ENCODE measurements around the gene HSPBP1.
"Not testable (repeated sequence)": the region's sequence is repeated elsewhere in the genome, so short reads cannot be mapped to it uniquely, and the experiment has no call there.

Gene HSPBP1, protein sequence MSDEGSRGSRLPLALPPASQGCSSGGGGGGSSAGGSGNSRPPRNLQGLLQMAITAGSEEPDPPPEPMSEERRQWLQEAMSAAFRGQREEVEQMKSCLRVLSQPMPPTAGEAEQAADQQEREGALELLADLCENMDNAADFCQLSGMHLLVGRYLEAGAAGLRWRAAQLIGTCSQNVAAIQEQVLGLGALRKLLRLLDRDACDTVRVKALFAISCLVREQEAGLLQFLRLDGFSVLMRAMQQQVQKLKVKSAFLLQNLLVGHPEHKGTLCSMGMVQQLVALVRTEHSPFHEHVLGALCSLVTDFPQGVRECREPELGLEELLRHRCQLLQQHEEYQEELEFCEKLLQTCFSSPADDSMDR

DNA sequence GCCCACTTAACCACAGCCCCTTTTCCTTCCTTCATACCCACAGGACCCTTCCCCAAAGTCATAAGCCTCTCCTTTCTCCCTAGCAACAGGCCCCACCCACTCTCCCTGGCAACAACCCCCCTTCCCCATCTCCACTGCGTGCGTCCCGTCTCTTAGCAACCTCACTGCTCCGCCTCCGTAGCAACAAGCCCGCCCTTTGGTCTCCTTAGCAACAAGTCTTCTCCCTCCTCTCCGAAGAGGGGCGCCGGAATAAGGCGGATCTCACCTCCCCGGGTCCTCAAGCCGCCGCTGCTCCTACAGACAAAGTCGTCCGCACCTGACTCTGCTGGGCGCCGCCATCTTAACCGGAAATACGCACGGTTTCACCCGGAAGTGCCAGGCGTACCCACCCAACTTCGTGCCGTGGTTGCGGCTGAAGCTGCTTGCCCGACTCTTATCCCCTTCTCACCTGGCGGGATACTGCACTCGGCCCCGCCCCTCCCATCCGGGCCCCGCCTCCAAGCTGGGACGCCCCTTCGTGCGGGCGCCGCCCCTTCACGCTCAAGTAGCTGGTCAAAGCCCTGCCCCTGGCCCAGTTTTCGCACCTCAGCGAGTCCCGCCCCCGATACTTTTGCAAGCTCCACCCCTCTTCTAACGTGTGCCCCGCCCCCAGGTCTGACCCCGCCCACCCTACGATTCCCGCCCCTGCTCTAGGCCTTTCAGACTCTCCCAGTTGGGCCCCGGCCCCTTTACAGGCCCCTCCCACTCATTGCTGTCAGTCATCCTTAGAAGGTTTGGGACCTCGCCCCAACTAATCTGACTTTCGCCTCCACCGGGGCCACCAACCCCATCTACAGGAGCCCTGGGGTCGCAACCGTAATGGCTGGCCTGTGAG is at the start of gene HSPBP1:
Gene HSPBP1, minus strand, starts transcription at position 341 of the 874 bp plus-strand sequence. CDS start 502 bp downstream, outside the sequence.
- Mint-ChIP-seq H3K36me3 (peaks cover 8% of the 10 kb centered on the region), H3K27ac (peak within 1 kb of the TSS; percentile 93), H3K4me1 (peaks cover 46% of the 10 kb centered on the region), H3K27me3 (peaks cover 19% of the 10 kb centered on the region), H3K4me3 (peak within 1 kb of the TSS; percentile 97), H3K9me3 (no peaks in the 10 kb centered on the region)
- CTCF ChIA-PET, result interaction anchor here (0.8 to 1.9 kb wide), 5 partner anchors 9 to 26 kb away, joined by 3 to 9 read pairs (median 5); partner anchors contain the start of gene PPP6R1
- DNase-seq, result peak; percentile 96

DNA sequence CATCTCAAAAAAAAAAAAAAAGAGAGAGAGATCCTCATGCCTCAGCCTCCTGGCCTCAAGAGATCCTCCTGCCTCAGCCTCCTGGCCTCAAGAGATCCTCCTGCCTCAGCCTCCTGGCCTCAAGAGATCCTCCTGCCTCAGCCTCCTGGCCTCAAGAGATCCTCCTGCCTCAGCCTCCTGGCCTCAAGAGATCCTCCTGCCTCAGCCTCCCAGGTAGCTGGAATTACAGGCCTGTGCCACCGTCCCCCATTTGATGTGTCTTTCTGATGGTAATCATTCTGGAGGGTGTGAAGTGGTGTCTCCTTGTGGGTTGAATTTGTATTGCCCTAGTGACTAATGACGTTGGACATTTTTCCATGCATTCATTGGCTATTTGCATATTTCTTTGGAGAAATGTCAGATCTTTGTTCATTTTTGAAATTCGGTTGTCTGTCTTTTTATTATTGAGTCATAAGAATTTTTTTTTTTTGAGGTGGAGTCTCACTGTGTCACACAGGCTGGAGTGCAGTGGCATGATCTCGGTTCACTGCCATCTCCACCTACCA is 48.9 kb upstream of the HSPBP1 start:
- not testable (repeated sequence) for H3K36me3 Mint-ChIP-seq, H3K4me3 Mint-ChIP-seq, DNase-seq, H3K9me3 Mint-ChIP-seq, H3K27ac Mint-ChIP-seq, H3K4me1 Mint-ChIP-seq
- CTCF ChIA-PET, result interaction anchor here (1.1 kb wide), 1 partner anchor 27 kb away, joined by 3 read pairs; no protein-coding TSS in a partner anchor
- H3K27me3 Mint-ChIP-seq, result peaks cover 40% of the 10 kb centered on the region

DNA sequence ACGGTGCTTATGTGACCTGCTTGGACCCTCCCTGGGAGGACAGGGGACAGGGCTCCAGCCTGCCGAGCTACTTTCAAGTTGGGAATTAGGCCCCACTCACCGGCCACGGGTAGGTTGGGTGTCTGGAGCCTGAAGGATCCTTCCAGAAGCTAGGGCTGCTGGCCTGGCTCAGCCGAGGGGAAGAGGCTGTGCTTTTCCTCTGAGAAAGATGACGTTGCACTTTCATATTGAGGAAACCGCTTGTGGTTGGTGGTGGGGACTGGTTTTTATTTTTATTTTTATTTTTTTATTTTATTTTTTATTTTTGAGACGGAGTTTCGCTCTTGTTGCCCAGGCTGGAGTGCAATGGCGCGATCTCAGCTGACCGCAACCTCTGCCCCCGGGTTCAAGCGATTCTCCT is 45.3 kb upstream of the HSPBP1 start, which contains the start of gene TMEM150B:
Gene TMEM150B, minus strand, starts transcription at position 170 of the 400 bp plus-strand sequence. CDS start 4,305 bp downstream, outside the sequence.
- Mint-ChIP-seq H3K27me3 (peaks cover 55% of the 10 kb centered on the region), H3K36me3 (no peaks in the 10 kb centered on the region), H3K27ac (no peak within 1 kb of the TSS), H3K4me3 (no peak within 1 kb of the TSS), H3K4me1 (peaks cover 11% of the 10 kb centered on the region), H3K9me3 (no peaks in the 10 kb centered on the region)
- DNase-seq, result no peak
- CTCF ChIA-PET, result no interaction called here

DNA sequence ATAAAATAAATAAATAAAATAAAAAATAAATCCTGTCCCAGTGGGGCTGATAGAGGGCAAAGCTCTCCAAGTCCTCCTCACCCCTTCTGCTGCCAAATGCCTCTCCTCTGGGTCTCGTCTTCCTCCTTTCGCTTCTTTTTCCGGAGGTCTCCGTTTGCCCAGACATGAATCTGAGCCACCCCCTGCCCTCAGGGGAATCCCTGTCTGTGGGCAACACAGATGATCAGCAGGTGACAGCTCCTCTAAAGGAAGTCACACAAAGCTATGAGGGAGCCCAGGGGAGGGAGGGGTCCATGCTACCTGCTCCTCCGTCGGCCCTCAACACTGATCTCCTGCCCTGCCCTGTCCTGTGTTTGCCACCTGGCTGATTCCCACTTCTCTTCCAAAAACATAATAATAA is 44.8 kb upstream of the HSPBP1 start:
- no peaks in the 10 kb centered on the region for H3K9me3 Mint-ChIP-seq
- H3K4me1 Mint-ChIP-seq, result peaks cover 11% of the 10 kb centered on the region
- CTCF ChIA-PET, result no interaction called here
- H3K4me3 Mint-ChIP-seq, result no peak overlapping the region
- DNase-seq, result no peak
- H3K27ac Mint-ChIP-seq, result no peak overlapping the region
- H3K27me3 Mint-ChIP-seq, result peaks cover 55% of the 10 kb centered on the region
- H3K36me3 Mint-ChIP-seq, result no peaks in the 10 kb centered on the region

DNA sequence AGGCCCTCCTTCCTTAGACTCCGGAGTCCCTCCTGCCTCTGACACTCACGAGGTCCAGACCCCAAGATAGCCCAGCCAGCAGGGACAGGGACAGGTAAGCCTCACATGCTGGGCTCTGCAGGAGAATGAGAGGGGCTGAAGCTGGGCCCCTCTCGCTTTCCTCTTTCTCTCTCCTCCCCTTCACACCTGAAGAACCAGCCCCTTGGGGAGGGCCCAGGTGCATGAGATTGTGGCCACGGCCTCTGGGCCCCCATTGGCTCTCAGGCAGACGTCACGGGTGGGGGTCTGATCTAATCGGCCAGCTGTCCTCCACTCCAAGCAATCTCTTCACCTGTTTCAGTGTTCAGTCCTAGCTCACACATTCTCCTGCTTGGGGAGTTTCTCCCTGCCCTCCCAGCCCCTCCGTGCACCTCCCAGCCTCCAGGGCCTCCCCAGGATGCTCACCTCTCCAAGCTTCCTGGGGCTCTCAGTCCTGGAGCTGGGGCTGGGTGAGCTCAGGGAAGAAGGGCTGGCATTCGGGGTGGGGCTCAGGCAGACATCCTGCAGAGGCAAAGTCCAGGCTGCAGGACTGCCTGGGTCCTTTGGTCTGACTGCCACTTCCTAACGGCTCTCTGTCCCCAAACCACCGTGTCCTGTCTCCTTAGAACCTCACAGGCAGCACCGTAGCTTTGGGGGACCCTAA is 42.4 kb upstream of the HSPBP1 start:
- Mint-ChIP-seq H3K4me1 (peaks cover 11% of the 10 kb centered on the region), H3K36me3 (no peaks in the 10 kb centered on the region), H3K9me3 (no peaks in the 10 kb centered on the region), H3K4me3 (no peak overlapping the region), H3K27me3 (peaks cover 50% of the 10 kb centered on the region), H3K27ac (no peak overlapping the region)
- DNase-seq, result no peak
- CTCF ChIA-PET, result interaction anchor here (1.0 to 1.7 kb wide), 3 partner anchors 19 to 96 kb away, joined by 3 to 5 read pairs (median 5); no protein-coding TSS in a partner anchor

DNA sequence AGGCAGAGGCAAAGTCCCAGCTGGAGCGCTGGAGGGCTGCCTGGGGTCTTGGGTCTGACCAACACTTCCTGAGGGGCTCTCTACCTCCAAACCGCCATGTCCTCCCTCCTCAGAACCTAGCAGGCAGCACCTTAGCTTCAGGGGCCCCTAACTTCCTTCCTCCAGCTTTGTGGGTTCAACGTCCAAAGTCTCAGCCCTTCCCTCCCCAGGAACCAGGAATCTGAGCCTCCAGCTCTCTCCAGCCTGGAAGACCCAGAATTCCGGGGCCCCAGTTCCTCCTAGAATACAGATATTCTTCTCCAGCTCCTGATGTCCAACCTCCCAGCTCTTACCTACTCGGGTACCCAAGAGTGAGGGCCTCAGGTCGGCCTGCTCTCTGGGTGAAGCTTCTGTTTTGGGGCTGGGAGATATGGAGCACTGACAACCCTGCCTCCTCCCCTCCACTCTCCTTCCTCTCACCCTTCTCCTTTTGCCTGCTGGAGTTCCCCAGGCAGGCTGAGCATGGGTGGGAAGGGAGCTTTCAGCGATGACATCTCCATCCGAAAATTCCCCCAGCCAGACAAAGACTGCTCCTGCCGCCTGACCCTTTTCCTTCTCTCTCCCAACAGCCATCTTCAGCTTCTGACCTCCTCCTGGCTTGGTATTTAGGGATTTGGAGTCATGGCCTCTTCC is 41.7 kb upstream of the HSPBP1 start:
- no peak overlapping the region for H3K27ac Mint-ChIP-seq
- CTCF ChIA-PET, result interaction anchor here (0.7 to 1.7 kb wide), 3 partner anchors 16 to 29 kb away, joined by 3 to 5 read pairs (median 4); no protein-coding TSS in a partner anchor
- peaks cover 52% of the 10 kb centered on the region for H3K27me3 Mint-ChIP-seq
- no peak overlapping the region for H3K4me3 Mint-ChIP-seq
- no peak for DNase-seq
- H3K4me1 Mint-ChIP-seq, result peaks cover 11% of the 10 kb centered on the region
- H3K36me3 Mint-ChIP-seq, result no peaks in the 10 kb centered on the region
- no peaks in the 10 kb centered on the region for H3K9me3 Mint-ChIP-seq

DNA sequence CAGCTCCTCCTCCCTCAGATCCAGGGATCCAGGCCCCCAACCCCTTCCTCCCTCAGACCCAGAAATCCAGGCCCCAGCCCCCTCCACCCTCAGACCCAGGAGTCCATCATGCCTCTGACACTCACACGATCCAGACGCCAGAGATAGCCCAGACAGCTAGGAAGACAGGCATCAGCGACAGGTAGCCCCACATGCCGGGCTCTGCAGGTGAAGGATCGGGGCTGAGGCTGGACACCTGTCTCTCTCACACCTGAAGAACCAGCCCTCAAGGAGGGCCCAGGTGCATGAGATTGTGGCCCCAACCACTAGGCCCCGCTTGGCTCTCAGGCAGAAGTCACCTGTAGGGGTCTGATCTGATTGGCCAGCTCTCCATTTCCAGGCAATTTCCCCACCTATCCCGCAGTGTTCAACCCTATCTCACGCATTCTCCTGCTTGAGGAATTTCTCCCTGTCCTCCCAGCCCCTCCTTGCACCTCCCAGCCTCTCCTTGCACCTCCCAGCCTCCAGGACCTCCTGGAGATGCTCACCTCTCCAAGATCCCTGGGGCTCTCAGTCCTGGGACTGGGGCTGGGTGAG is 41.0 kb upstream of the HSPBP1 start:
- no peak for DNase-seq
- CTCF ChIA-PET, result interaction anchor here (0.6 to 1.7 kb wide), 5 partner anchors 10 to 29 kb away, joined by 3 to 5 read pairs (median 4); no protein-coding TSS in a partner anchor
- Mint-ChIP-seq H3K27ac (no peak overlapping the region), H3K36me3 (no peaks in the 10 kb centered on the region), H3K9me3 (no peaks in the 10 kb centered on the region), H3K27me3 (peaks cover 46% of the 10 kb centered on the region), H3K4me1 (peaks cover 11% of the 10 kb centered on the region), H3K4me3 (no peak overlapping the region)

DNA sequence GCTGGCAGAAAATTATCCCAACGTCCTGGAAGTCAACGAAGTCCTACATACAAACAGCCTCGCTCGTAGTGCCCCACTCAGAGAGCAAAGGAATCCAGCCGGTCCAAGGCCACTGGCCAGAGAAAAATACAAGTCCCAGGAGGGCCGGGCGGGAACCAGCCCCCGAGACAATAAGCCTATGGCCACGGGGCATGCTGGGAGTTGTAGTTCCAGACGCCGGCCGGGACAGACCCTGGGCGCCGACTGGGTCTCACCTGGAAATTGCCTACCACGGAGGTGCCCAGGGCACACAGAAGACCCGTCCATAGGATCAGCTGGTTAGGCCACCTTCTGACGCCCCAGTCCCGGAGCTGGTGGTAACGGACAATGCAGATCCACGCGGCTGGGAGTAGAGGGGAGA is 39.9 kb upstream of the HSPBP1 start:
- Mint-ChIP-seq H3K36me3 (no peaks in the 10 kb centered on the region), H3K4me1 (peaks cover 7% of the 10 kb centered on the region), H3K9me3 (no peaks in the 10 kb centered on the region), H3K27me3 (peaks cover 42% of the 10 kb centered on the region), H3K4me3 (no peak overlapping the region), H3K27ac (no peak overlapping the region)
- DNase-seq, result no peak
- CTCF ChIA-PET, result interaction anchor here (1.6 kb wide), 1 partner anchor 18 kb away, joined by 4 read pairs; no protein-coding TSS in a partner anchor

DNA sequence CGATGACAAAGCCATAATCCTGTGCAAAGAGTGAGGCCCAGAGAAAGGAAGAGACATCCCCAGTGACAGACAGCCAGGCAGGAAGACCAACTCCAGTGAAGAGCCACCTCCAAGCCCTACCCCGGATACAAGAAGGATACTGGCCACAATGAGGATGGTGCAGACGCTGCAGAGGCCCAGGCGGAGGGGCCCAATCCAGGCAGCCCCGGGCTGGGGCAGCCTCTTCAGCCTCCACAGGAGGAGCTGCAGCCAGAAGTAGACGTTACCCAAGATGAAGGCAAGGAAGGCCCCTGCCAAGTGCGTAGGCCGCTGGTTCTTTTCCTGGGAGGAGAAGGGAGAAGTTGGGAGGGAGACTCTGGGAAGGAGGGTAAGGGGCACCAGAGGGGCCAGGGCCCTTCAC is 36.7 kb upstream of the HSPBP1 start:
- CTCF ChIA-PET, result interaction anchor here (0.9 to 4.3 kb wide), 2 partner anchors 14 to 15 kb away, joined by 3 to 17 read pairs; no protein-coding TSS in a partner anchor
- no peak overlapping the region for H3K27ac Mint-ChIP-seq

DNA sequence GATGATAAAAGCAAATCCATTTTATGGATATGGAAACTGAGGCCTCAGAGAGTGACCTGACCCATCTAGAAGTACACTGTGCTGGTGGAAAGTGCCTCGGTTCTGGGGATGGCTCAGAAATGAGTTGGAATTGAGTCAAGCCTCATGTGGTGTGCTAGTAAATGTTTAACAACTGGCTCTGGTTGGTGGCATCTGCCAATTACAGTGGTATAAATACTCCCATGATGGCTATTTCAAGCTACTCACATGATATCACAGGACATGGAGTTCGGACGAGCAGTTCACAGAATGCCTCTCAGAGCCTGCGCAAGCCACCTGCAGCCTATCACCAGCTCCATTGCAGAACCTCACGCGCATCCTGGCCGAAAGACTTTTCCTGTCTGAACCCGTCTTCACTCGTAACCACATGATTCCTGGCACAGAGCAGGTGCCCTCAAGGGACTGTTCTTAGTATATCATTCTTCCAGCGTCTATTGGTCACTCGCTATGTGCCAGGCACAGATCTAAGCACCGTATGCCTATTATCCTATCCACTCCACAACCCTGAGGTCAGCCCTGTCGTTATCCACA is 36.1 kb upstream of the HSPBP1 start:
- Mint-ChIP-seq H3K4me3 (no peak overlapping the region), H3K27me3 (peaks cover 15% of the 10 kb centered on the region), H3K27ac (no peak overlapping the region), H3K9me3 (no peaks in the 10 kb centered on the region), H3K36me3 (no peaks in the 10 kb centered on the region), H3K4me1 (no peaks in the 10 kb centered on the region)
- CTCF ChIA-PET, result interaction anchor here (4.3 kb wide), 1 partner anchor 14 kb away, joined by 17 read pairs; no protein-coding TSS in a partner anchor
- no peak for DNase-seq

More for the DNA sequence above, 36.7 kb upstream of the HSPBP1 start:
- H3K27me3 Mint-ChIP-seq, result peaks cover 21% of the 10 kb centered on the region
- no peaks in the 10 kb centered on the region for H3K9me3 Mint-ChIP-seq
- no peak for DNase-seq
- no peak overlapping the region for H3K4me3 Mint-ChIP-seq
- no peaks in the 10 kb centered on the region for H3K36me3 Mint-ChIP-seq
- peaks cover under 1% of the 10 kb centered on the region for H3K4me1 Mint-ChIP-seq

DNA sequence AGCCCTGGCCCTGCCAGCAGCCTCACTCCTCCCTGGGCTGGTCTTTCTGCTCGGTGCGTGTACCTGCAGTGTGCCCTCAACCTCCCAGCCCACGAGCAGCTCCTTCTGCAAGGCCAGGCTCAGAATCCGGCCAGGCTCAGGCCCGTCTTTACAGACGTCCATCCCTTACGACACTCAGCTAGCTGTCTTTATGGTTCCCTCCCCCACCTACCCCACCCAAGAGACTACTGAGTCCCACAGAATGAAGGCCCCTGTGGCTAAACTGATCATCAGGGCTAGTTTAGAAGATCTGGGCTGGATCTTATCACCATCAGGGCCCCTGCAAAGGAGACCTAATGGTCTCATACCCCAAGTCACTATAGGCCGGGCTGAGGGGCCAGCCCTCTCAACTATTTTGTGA is 34.5 kb upstream of the HSPBP1 start:
- Mint-ChIP-seq H3K27ac (no peak overlapping the region), H3K4me1 (no peaks in the 10 kb centered on the region), H3K27me3 (peaks cover 3% of the 10 kb centered on the region), H3K4me3 (no peak overlapping the region), H3K9me3 (no peaks in the 10 kb centered on the region), H3K36me3 (no peaks in the 10 kb centered on the region)
- DNase-seq, result no peak
- CTCF ChIA-PET, result interaction anchor here (4.3 kb wide), 1 partner anchor 13 kb away, joined by 17 read pairs; no protein-coding TSS in a partner anchor

DNA sequence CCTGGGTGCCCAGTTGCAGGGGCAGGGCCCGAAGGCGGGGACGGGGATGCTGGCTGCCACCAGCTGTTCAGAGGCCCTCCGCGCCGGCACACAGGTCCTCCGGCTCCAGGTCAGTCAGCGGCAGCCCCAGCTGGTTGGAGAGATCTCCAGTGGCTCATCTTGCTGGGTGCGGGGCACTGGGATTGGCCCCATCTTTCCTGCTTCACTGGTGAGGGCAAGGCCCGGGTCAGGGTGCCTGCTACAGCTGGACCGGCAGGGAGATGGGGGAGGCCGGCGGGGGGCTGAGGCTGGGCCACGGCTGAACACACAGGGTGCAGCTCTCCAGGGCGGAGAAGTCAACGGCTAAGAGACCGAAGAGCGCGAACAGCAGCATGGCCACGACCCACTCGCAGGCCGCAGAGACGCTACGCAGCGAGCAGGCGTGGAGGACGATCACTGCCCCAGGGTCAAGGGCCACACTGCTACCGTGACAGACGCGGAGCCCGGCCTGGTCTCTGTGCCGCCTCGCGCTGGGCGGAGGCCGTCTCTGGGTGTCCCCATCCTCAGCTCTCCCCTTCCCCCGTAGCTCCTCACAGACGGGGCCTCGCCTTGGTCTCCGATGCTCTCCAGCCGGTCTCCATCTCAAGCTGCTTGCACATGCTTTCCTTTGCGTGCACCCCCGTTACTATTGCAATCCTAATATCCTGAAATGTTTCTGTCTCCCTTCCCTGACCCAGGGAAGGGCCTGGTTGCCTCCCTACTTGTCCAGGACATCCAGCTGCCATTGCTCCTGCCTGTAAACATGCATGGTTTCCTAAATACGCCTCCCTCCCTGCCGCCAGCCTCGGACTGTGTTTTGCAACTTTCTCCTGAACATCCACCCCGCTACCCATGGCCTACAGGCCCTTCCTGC is 33.0 kb upstream of the HSPBP1 start:
- CTCF ChIA-PET, result interaction anchor here (1.2 to 4.3 kb wide), 2 partner anchors 11 to 21 kb away, joined by 4 to 17 read pairs; no protein-coding TSS in a partner anchor
- Mint-ChIP-seq H3K27me3 (peaks cover 3% of the 10 kb centered on the region), H3K4me1 (no peaks in the 10 kb centered on the region), H3K4me3 (no peak overlapping the region), H3K36me3 (no peaks in the 10 kb centered on the region), H3K27ac (no peak overlapping the region), H3K9me3 (no peaks in the 10 kb centered on the region)
- no peak for DNase-seq
